Neural progenitor cell (in vitro differentiated cells): ENCODE measurements around the gene CISD1.

Experiments
- CTCF ChIP-seq: fragments of 200-600 bp; sonication (generic); IDR thresholded peaks from 2 replicates; pipeline ENCODE4 v1.5.1; 2017; ENCODE audit warnings: antibody characterized with exemption, mild to moderate bottlenecking
- EZH2phosphoT487 ChIP-seq: fragments of 200-600 bp; sonication (generic); IDR thresholded peaks from 2 replicates; pipeline ENCODE4 v1.6.1; 2017; ENCODE audit warnings: antibody characterized with exemption

GRCh38 chr10:58330431-58330830 lies 61.5 kb downstream of the CISD1 start:
- no peak for TF ChIP-seq CTCF
- TF ChIP-seq EZH2phosphoT487 = no peak
